SH-SY5Y (cell line): ENCODE measurements around the gene TMEM127.

Experiments
- GATA2 ChIP-seq: IDR thresholded peaks from 2 replicates; pipeline ENCODE4 v1.6.1; 2011; ENCODE audit warnings: mild to moderate bottlenecking, low read depth, low read length
- GATA3 ChIP-seq: IDR thresholded peaks from 2 replicates; pipeline ENCODE4 v1.6.1; 2011; ENCODE audit warnings: low read depth, mild to moderate bottlenecking, low read length, moderate library complexity

GRCh38 chr2:96207073-96207773 is 58.6 kb downstream of the TMEM127 start:
- no peak for TF ChIP-seq GATA2
- TF ChIP-seq GATA3, result no peak
